GM19193 (cell line): ENCODE results near the gene HIVEP2.
A peak's percentile ranks its signal among the peaks of the same experiment; 100 is the strongest.

Experiments used
- POLR2A ChIP-seq: IDR thresholded peaks from 4 replicates; pipeline ENCODE4 v1.6.1; 2011; ENCODE audit not compliant: insufficient read depth, insufficient read length; ENCODE audit errors: extremely low read depth

Gene HIVEP2

GRCh38 chr6:142935553-142936517, 9.1 kb downstream of the HIVEP2 start:
- TF ChIP-seq POLR2A = no peak

- TF ChIP-seq POLR2A = no peak
Measured at GRCh38 chr6:142934599-142934998, 10.4 kb downstream of the HIVEP2 start.

GRCh38 chr6:142934106-142934505, 10.9 kb downstream of the HIVEP2 start:
- TF ChIP-seq POLR2A = no peak

GRCh38 chr6:142933701-142934100, 11.3 kb downstream of the HIVEP2 start:
- TF ChIP-seq POLR2A = no peak

- no peak for TF ChIP-seq POLR2A
Measured at GRCh38 chr6:142932889-142933288, 12.1 kb downstream of the HIVEP2 start.

DNA sequence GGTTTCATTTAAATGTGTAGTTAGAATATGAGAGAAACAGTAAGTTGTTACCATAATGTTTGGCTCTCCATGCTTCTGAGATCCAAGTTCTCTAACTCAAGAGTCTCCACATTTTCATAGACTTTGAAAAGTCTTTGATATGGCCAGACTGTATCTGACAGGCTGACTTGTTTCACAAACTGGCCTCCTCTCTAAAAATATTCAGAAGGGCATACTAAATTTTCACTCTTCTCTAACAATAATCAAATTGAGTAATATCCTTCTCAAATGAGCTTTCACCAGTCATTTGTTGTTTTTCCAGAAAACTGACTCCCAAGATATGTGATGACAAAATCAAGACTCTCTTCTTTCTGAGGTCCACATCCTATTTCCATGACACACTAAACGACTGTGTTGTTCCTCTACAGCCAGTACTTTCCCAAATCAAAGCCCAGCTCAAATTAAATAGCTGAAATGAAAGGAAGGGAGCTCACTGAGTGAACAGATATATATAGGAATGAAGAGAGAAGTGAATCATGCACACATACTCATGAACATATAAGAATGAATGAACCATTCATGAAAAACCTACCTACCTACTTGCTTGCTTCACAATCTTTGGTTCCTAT, 15.1 kb downstream of the HIVEP2 start:
- no peak for TF ChIP-seq POLR2A

- no peak for TF ChIP-seq POLR2A
Measured at GRCh38 chr6:142927904-142928303, 17.1 kb downstream of the HIVEP2 start.

DNA sequence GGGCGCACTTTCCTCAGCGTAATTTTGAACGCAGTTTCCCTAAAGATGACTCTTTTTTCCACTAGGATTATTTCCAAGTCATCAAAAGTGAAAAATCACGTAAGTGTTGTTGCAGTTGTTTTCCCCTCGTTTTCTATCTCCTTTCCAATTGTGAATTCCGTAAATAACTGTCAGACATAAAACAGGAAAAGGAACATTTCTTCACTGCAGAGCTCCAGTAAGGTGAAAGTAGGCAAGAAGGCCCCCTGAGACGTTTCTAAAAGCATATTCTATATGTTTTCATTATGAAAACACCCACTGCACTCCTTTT, 17.8 kb downstream of the HIVEP2 start:
- TF ChIP-seq POLR2A = no peak

GRCh38 chr6:142926494-142927270, 18.3 kb downstream of the HIVEP2 start:
- TF ChIP-seq POLR2A = peak; percentile 86

- no peak for TF ChIP-seq POLR2A
Measured at GRCh38 chr6:142926177-142926493, 18.8 kb downstream of the HIVEP2 start.

- TF ChIP-seq POLR2A = no peak
Measured at GRCh38 chr6:142925575-142926110, 19.3 kb downstream of the HIVEP2 start.

GRCh38 chr6:142918339-142919042, 26.5 kb downstream of the HIVEP2 start:
- TF ChIP-seq POLR2A = no peak

GRCh38 chr6:142916881-142917280, 28.1 kb downstream of the HIVEP2 start:
- TF ChIP-seq POLR2A = no peak

GRCh38 chr6:142914937-142915697, 29.9 kb downstream of the HIVEP2 start:
- TF ChIP-seq POLR2A = no peak
